ENCODE results near the gene CASP6.

Gene CASP6

GRCh38 chr4:109665783-109666485 lies 37.3 kb downstream of the CASP6 start:
- no peak for DNase-seq

GRCh38 chr4:109662771-109663170 lies 40.5 kb downstream of the CASP6 start:
- DNase-seq: no peak

DNA sequence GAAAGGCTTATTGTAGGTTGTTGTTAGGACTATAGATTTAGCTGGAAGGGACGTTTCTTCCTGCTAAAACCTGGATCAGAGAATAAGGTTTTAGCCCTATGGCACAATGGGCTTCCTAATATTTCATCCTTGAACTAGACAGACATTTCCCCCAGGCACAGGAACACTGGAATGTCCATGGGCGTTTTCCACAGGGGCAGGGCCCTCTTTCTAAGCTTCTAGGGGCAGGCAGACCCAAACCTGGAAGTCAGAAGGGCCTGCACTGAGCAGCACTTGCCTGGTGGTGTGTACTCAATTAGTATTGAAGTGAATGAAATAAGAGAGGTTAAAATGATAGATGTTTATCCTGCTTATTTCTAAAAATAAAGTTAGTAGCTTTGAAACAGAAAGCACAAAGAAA lies 41.1 kb downstream of the CASP6 start:
- no peak for DNase-seq

- DNase-seq: no peak
These were observed 44.3 kb downstream of the CASP6 start for GRCh38 chr4:109658871-109659410.

GRCh38 chr4:109657854-109658418 lies 45.3 kb downstream of the CASP6 start:
- no peak for DNase-seq

GRCh38 chr4:109655396-109655795 lies 47.8 kb downstream of the CASP6 start:
- DNase-seq: no peak

DNA sequence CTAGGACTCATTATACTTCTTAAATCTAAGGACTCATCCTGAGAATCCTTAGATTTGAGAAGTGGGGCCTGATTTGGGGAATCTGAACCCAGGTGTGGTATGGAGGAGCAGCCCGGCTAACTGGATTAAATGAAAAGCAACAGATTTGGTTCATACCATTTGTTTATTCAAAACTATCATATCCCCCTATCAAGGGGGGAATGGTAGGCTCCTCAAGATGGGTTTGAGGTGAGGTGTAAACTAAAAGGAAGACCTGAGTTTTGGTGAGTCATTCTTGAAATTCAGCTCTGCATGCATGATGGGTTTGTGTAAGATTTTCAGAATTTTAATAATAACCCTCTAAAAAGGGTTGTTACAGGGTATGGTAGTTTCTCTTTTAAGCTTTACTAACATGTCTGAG lies 53.4 kb downstream of the CASP6 start:
- DNase-seq: no peak

DNA sequence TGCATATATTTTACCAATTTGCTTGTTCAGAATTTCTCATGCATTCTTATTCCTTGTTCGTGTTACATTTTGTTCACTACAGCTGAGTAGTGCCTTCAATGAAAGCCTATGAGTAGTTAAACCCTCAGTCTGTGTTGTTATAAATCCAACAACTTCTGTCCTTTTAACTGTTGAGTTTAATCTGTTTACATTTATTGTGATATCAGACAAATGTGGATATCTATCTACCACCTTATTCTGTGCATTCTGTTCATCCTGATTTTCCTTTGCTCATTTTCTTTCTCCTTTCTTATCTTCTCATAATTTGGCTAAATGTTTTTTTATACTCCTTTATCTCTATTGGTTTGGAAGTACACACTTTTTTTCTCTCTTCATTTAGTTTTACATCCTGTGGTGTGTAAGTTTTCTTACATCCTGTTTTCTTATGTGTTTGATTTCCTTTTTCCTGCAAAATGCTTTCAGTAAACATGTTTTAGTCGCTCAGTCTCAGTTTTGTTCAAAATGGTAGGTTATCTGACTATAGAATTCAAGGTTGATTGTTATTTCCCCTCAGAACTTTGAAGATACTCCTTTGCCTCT lies 54.2 kb downstream of the CASP6 start:
- no peak for DNase-seq

DNA sequence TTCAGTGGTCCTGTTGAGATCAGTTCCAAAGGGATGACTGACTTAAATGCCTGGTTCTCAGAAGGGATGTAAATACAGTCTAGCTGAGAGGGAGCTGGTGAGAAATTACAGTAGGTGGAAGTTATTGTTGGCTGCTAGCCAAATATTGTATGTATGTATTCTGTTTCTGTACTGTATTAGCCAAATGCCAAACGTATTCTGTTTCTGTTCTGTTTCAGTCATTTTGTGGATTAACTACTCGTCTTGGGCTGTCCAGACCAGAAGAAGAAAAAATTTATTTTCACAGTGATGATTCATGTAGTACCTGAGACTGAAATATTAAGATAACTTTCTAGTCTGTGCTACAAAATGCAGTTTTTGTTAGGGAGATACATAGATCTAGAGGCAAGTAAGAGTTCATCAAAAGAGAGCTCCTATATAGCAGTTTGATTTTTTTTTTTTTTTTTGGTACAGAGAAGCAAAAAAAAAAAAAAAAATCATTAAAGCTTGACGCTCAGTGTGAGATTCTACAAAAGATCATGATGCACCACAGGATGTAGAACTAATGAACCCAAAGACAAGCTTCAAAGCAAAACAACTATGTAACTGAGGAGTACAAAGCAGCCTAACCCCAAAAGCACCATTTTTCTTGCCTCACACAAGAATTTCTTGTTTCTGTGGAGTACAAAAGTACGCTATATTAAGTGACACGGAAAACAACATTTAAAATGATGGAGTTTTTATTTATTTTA lies 54.8 kb downstream of the CASP6 start:
- peak; percentile 19 to 39 for DNase-seq

- no peak for DNase-seq
These were observed 57.2 kb downstream of the CASP6 start for GRCh38 chr4:109645874-109646710.

GRCh38 chr4:109640644-109641043 lies 62.6 kb downstream of the CASP6 start:
- no peak for DNase-seq

Measured in SHP77 (cell line).